ENCODE data around the gene FAM83C. TPM values are rescaled to one million over a fixed set of nuclear protein-coding genes. Genes with fewer than 3 reads are reported as not detected.

The FAM83C gene
- total and polyA plus RNA-seq, 10 of the 15 experiments (the other 5 are each of a cell fraction or from before 2014, with no cell fraction given), result not detected

GRCh38 chr20:35314816-35315631 is 22.8 kb upstream of the FAM83C start:
- Histone ChIP-seq H4K20me1 (ENCODE audit: control insufficient read depth, insufficient read depth) (no peaks in the 10 kb centered on the region), H3K4me1 (ENCODE audit: control insufficient read depth, insufficient read depth, low read length) (no peaks in the 10 kb centered on the region), H3K36me3 (ENCODE audit: control insufficient read depth in 2 of 2, insufficient read depth in 2 of 2, low read length in 1 of 2) (peaks cover 0 to 2% of the 10 kb centered on the region in 2 experiments; a peak in 1 of 4 replicates), H3K27ac (ENCODE audit: control insufficient read depth, insufficient read depth) (no peak overlapping the region), H2AFZ (ENCODE audit: control insufficient read depth, low read depth, low read length) (no peak overlapping the region), H3K79me2 (ENCODE audit: control insufficient read depth, insufficient read depth, low read length) (no peaks in the 10 kb centered on the region), H3K27me3 (replicated peaks in 1 of 2; ENCODE audit: control insufficient read depth in 2 of 2, insufficient read depth in 2 of 2, low read length in 1 of 2) (no peaks in the 10 kb centered on the region), H3K9ac (ENCODE audit: control insufficient read depth, insufficient read depth, low read length) (no peak overlapping the region), H3K4me2 (ENCODE audit: control insufficient read depth, insufficient read depth) (no peak overlapping the region), H3K4me3 (no peak overlapping the region), H3K9me3 (replicated peaks; ENCODE audit: control insufficient read depth, insufficient read depth, low read length) (no peaks in the 10 kb centered on the region)
- ChIA-PET CTCF (interaction anchor here (1.5 to 2.2 kb wide), 2 partner anchors 11 to 14 kb away, joined by 4 to 18 read pairs; no protein-coding TSS in a partner anchor), SMC1A (ENCODE audit: uncharacterized antibody, unreplicated experiment) (no interaction called here), POLR2A (no interaction called here), RAD21 (ENCODE audit: unreplicated experiment) (interaction anchor here (1.0 kb wide), 1 partner anchor 11 kb away, joined by 3 read pairs; no protein-coding TSS in a partner anchor)
- WGBS (ENCODE audit: insufficient coverage, insufficient replicate concordance, low lambda C conversion rate, missing lambda C conversion rate), result 79% methylated on average over 3 of the region's 3 CpGs
- in situ Hi-C loops (cut with MboI), result no loop called here
- no peak for DNase-seq (ENCODE audit: low read depth, low spot score)
- no peak for ATAC-seq
- intact Hi-C loops (cut with micrococcal nuclease; ENCODE audit: unreplicated experiment), result no loop called here
- FAIRE-seq, result no peak
- no TSS peak for BruUV-seq (replicated peaks)
- TF ChIP-seq LARP7 (IDR thresholded peaks at IDR 0.05), result no peak
- TF ChIP-seq MLLT1 (IDR thresholded peaks at IDR 0.05), result no peak
- no peak for TF ChIP-seq POLR2AphosphoS2 (IDR thresholded peaks at IDR 0.05; ENCODE audit: low read depth, low read length)
- no peak for TF ChIP-seq HSF1 (IDR thresholded peaks at IDR 0.05; ENCODE audit: low read depth, low read length)
- no peak for TF ChIP-seq POLR2AphosphoS5 (IDR thresholded peaks at IDR 0.05; ENCODE audit: low read length)
- TF ChIP-seq YBX1 (IDR thresholded peaks at IDR 0.05), result no peak
- no peak for TF ChIP-seq SRF (IDR thresholded peaks at IDR 0.05; ENCODE audit: low read depth in 2 of 2, low read length in 2 of 2)
- TF ChIP-seq MEF2B (IDR thresholded peaks at IDR 0.05; ENCODE audit: partially characterized antibody, poor library complexity, severe bottlenecking), result no peak
- no peak for TF ChIP-seq CBX3 (IDR thresholded peaks at IDR 0.05; ENCODE audit: borderline replicate concordance, low read depth)
- no peak for TF ChIP-seq NFXL1 (IDR thresholded peaks at IDR 0.05; ENCODE audit: borderline replicate concordance)
- no peak for TF ChIP-seq ETV6 (conservative IDR thresholded peaks at IDR 0.05 in 1 of 2, IDR thresholded peaks at IDR 0.05 in 1 of 2; ENCODE audit: borderline replicate concordance in 1 of 2, low read depth in 1 of 2)
- no peak for TF ChIP-seq IKZF1 (conservative IDR thresholded peaks at IDR 0.05)
- TF ChIP-seq E2F4 (IDR thresholded peaks at IDR 0.05; ENCODE audit: low read depth, low read length), result no peak
- TF ChIP-seq ZNF384 (IDR thresholded peaks at IDR 0.05; ENCODE audit: borderline replicate concordance, low read depth, low read length), result no peak
